ENCODE measurements around the gene MTM1.

The MTM1 gene

DNA sequence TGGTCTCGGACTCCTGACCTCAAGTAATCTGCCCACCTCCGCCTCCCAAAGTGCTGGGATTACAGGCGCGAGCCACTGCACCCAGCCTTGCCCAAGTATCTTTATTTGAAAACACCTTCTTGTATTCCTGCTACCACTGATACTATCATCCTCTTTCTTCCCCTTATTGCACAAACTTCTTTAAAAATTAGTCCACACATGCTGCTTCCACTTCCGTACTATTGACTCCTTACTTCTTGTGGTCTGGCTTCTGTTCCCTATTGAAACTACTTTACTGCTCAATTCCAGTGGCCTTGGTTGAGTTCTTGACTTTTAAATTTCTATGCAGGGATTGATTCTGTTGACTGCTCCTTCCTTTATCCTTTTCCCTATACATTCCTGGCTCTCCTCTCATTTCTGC, 38.8 kb downstream of the MTM1 start:
- TF ChIP-seq CTCF (IDR thresholded peaks at IDR 0.05; ENCODE audit: extremely low read depth, insufficient read depth, missing control alignments), result no peak
- no peak for DNase-seq (ENCODE audit: low spot score)
- in situ Hi-C loops (cut with MboI; ENCODE audit: low pct_unique_long_range_greater_than_20kb, low sequenced_read_pairs, unreplicated experiment), result no loop called here

GRCh38 chrX:150610043-150610442, 41.6 kb downstream of the MTM1 start:
- DNase-seq (ENCODE audit: low spot score), result no peak
- in situ Hi-C loops (cut with MboI; ENCODE audit: low pct_unique_long_range_greater_than_20kb, low sequenced_read_pairs, unreplicated experiment), result no loop called here
- no peak for TF ChIP-seq CTCF (IDR thresholded peaks at IDR 0.05; ENCODE audit: extremely low read depth, insufficient read depth, missing control alignments)

- no peak for DNase-seq (ENCODE audit: low spot score)
- no peak for TF ChIP-seq CTCF (IDR thresholded peaks at IDR 0.05; ENCODE audit: extremely low read depth, insufficient read depth, missing control alignments)
- in situ Hi-C loops (cut with MboI; ENCODE audit: low pct_unique_long_range_greater_than_20kb, low sequenced_read_pairs, unreplicated experiment), result no loop called here
Measured at GRCh38 chrX:150610446-150610845, 42.0 kb downstream of the MTM1 start.

DNA sequence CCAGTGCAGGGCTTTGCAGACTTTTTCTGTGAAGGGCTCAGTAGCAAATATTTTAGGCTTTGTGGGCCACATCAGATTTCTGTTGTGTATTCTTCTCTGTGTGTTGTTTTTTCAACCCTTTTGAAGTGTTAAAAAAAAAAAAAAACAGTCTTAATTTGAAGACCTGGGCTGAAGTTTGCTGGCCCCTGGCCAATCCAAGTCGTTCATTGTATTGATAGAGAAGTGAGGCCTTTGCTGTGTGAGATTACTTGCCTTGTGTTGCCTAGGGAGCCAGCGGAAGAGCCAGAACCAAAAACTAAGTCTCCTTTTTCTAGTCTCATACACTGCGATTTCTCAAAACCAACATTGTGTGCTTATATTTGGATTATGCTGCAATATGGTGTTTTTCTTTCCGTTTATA, 46.9 kb downstream of the MTM1 start:
- DNase-seq (ENCODE audit: low spot score), result no peak
- in situ Hi-C loops (cut with MboI; ENCODE audit: low pct_unique_long_range_greater_than_20kb, low sequenced_read_pairs, unreplicated experiment), result no loop called here
- TF ChIP-seq CTCF (IDR thresholded peaks at IDR 0.05; ENCODE audit: extremely low read depth, insufficient read depth, missing control alignments), result no peak

DNA sequence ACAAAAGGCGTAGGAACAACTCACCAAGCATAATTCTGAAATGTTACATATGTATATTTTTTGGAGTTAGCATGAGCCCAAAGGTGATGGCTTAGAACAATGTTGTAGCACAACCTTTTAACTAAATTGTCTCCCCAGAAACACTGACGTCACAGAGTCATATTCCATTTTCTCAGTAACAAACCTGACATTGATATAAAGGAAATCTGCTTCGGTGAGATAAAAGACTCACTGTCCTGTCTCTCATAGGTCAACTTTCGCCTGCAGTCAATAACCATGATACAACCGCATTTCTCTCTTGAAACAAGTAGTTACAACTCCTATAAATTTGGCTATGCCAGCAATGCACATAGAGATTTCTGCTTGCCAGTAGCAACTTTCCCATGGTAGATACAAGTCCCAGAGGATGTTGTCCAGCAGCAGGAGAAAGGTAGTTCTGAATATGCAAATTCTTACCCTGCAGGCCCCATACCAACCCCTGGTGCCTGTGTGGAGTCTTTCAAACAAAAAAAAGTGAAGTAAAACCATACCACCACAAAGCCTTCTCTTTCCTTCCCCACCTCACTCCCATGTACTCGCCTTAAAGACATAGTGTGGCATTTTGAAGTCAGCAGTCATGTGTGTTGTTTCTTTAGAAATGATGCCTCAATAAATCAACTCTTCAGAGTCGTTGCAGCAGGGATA, 47.9 kb downstream of the MTM1 start:
- in situ Hi-C loops (cut with MboI; ENCODE audit: low pct_unique_long_range_greater_than_20kb, low sequenced_read_pairs, unreplicated experiment), result no loop called here
- no peak for DNase-seq (ENCODE audit: low spot score)
- no peak for TF ChIP-seq CTCF (IDR thresholded peaks at IDR 0.05; ENCODE audit: extremely low read depth, insufficient read depth, missing control alignments)

DNA sequence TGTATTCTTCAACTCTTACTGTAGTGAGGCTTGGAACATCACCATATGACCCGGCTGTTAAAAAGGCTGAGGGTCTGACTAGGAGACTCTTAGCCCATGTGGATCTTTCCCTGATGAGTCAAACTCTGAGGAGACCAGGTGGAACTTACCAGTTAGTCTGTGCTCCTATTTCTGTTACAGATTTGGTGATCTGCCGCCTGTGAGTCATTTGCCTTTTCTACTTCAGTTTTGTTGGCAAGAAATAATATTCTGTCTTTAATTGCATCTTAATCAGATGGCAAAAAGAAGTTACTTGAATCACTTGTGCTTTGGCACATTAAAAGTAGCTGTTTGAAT, 48.4 kb downstream of the MTM1 start:
- in situ Hi-C loops (cut with MboI; ENCODE audit: low pct_unique_long_range_greater_than_20kb, low sequenced_read_pairs, unreplicated experiment), result no loop called here
- no peak for DNase-seq (ENCODE audit: low spot score)
- TF ChIP-seq CTCF (IDR thresholded peaks at IDR 0.05; ENCODE audit: extremely low read depth, insufficient read depth, missing control alignments), result no peak

GRCh38 chrX:150621652-150622051, 53.2 kb downstream of the MTM1 start:
- in situ Hi-C loops (cut with MboI; ENCODE audit: low pct_unique_long_range_greater_than_20kb, low sequenced_read_pairs, unreplicated experiment), result no loop called here
- no peak for DNase-seq (ENCODE audit: low spot score)

More at GRCh38 chrX:150621652-150622051, 53.2 kb downstream of the MTM1 start:
- no peak for TF ChIP-seq CTCF (IDR thresholded peaks at IDR 0.05; ENCODE audit: extremely low read depth, insufficient read depth, missing control alignments)
